Umbilical cord (tissue), 2 donors: Measurements from ENCODE around the gene UST. TPM values are rescaled to one million over a fixed set of nuclear protein-coding genes. Genes with fewer than 3 reads are reported as not detected.
"Not testable (repeated sequence)": the region's sequence is repeated elsewhere in the genome, so short reads cannot be mapped to it uniquely, and the experiment has no call there.

Experiments used
- DNase-seq: peaks from one replicate; pipeline ENCODE4 v3.0.0-alpha.2; 2015; ENCODE audit warnings: low spot score
- total RNA-seq: library from RNA; depleted of rRNA; stranded (reverse); fragments of >200 nt; gene quantifications from one replicate; pipeline ENCODE4 v1.2.3, GENCODE V29; 2014; ENCODE audit warnings: low replicate concordance; ENCODE audit not compliant: insufficient read depth

The UST gene
- total RNA-seq, 1 donor from 2014 or later: 39.7 TPM

DNA sequence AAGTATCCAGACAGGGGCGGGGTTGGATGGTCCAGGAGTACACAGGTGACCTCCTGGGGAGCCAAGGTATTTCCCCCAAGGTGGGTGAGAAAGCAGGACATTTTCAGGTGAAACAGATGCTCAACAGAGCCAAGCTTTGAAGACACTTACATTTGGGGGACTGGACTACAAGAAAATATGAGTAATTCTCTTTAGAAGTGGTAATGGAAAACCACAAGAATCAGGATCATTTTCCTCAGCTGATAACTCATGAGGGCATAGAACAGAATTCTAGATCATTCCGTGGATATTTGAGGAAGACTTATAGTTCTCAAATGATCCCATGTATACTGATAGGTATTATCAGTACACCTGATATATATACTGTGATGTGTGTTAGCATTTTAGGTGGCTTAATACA lies 89.9 kb downstream of the UST start:
- no peak for DNase-seq

DNA sequence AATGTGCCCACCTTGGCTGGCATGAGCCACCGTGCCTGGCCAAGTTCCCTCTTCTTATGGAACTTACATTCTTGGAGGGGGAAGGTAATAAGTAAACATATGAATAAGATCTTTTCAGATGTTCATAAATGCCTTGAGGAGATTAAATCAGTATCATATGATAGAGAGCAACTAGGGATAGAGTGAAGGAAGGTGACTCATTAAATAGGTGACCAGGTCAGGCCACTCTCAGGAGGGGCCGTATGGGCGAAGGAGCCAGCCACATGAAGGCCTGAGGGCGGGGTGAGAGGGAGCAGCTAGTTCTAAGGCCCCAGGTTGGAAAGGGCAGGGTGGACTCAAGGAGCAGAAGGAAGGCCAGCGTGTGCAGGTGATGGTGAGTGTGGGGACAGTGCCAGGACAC lies 91.1 kb downstream of the UST start:
- DNase-seq: no peak

DNA sequence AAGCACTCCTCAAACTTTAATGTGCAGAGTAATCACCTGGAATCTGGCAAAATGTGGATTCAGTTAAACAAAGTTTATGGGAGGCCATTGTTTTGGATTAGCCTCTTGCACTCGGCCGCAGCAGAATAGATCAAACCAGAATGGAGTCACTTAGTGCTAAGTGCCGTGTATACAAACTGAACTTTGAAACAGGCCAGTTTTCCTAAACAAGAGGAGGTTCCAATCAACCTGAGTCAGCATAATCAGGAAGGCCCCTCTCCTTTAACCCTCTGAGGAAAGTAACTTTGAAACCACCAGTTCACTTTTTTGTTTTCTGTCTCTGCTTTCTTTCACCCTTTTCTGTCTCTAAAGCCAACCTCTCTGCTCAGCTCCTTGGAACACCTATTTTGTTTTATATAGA lies 92.2 kb downstream of the UST start:
- no peak for DNase-seq

DNA sequence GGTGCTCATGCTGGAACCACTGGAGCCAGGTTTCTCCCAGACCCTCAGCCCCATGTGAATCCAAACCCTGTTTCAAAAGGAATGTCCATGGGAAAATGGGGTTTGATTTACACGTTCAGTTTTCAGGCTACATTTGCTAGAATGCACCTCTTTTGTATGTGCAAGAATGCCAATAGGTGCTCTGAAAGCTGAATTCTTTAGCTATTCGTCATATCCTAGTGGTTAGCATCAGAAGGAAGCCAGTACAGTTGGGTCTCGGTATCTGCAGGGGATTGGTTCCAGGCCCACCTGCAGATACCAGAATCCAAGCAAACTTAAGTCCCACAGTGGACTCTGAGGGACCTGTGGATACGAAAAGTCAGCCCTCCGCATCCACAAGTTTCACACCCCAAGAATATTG lies 93.4 kb downstream of the UST start:
- no peak for DNase-seq

DNA sequence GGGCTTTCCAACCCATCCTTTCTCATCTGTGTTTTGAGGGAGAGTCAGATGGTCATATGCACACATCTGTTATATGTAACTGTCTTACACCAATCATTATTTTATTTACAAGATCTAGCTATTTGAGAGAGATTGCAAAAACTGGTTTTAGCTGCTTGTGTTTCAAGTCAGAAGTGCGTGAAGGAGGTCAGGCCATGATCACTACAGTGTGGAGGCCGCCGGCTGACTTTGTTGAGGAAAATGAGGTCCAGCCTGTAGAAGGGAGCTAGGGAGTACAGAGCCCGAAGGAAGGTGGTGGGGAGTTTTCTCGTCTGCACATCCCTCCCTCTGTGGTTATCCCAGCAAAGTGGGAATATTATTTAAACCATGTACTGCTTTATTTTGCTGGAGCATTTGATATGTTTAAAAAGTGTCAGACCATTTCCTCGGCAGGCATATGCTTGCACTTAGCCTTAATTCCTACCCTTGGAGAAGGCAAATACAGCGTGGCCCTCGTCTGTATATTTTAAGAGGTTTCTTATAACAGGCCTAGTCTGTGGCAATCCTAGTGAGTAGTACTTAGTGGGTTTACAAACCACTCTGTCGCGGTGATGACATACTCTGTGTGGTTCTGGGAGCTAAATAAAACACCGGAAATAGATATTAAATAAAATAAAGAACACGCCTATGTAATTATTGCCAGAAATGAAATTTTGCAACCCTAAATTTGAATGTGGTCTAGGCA lies 95.6 kb downstream of the UST start:
- DNase-seq: no peak

DNA sequence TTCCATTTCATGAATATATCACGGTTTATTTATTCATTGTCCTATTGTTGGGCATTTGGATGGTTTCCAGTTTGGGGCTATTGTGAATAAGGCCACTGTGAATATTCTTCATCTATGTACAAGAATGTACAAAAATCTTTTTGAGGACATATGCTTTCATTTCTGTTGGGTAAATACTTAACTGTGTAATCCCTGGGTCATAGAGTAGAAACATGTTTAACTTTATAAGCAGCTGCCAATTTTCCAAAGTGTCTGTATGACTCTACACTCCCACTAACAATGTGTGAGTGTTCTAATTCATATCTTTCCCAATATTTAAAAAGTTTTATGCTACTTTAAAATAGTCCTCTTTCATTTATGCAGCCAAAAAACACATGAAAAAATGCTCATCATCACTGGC lies 98.6 kb downstream of the UST start:
- DNase-seq: no peak

DNA sequence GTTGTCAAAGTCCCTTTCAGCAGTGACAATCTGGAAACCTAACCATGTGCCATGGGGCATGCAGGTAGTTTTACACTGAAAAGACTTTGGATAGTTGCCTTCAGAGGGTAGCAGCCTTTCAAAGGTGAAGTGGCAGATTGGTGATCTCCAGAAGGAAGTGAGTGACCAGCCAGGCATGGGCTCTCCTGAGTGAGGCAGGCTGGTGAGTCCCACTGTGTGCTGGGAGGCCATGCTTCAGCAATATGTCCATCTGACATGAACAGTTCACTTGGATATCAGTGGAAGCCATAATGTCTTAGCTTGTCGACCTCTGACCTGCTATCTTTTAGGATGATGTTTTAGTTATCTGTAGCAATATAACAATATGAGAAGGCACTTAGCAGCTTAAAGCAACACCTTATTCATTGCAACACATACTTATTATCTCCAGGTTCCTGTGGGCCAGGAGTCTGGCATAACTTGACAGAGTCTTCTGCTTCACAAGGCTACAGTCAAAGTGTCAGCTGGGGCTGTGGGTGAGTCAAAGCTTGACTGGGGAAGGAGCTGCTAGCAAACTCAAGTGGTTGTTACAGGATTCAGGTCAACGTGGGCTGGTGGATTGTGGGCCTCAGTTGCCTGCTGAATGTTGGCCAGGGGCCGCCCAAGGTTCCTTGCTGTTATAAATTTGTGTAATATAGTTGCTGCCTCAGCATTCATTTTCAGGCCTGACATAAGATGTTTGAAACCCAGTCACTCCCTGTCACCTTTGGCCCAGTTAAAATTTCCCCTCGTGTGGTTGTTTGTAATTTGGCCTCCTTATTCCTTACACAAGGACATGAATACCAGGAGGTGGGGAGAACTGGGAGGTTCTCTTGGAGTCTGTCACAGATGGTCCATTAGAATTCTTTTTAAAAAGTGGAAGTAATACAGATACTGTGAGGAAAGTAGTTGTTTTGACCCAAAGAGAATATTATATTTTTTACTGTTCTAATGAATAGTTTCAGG lies 100.2 kb downstream of the UST start:
- DNase-seq: no peak

DNA sequence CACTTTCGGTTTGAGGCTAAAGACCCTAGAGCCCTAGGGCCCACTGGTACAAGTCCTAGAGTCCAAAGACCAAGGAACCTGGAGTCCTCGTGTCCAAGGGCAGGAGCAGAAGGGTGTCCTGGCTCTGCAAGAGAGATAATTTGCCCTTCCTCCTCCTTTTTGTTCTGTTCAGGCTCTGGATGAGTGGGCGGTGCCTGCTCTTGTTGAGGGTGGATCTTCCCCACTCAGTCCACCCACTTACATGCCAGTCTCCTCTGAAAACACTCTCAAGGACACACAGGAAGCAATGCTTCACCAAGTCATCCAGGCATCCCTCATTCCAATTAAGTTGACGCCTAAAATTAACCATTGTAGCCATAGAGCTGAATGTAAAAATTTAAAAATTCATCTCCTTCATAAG lies 102.1 kb downstream of the UST start:
- no peak for DNase-seq

DNA sequence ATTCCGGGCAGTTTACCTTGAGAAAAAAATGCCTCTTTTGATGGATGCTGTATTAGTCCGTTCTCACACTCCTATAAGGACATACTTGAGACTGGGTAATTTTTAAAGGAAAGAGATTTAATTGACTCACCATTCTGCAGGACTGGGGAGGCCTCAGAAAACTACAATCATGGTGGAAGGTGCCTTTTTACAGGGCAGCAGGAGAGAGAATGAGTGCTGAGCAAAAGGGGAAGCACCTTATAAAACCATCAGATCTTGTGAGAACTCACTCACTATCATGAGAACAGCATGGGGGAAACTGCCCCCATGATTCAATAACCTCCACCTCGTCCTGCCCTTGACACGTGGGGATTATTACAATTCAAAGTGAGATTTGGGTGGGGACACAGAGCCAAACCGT lies 102.6 kb downstream of the UST start:
- DNase-seq: not testable (repeated sequence)

DNA sequence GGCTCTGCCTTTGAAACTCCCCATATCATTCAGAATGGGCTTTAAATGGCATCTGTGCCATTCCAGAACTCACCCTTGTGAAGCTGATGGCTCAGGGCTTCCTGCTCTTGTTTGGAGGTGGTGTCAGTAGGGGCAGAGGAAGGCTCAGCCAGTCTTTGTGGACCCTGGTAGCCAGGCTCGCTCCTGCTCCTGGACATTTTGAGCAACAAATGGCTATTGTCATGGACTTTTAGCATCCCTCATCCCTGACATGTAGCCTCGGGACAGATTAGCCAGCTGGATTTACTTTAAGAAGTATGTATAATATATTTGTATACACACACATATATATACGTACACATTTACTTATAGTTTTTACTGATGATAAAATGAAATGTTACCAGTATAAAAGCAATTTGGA lies 104.1 kb downstream of the UST start:
- no peak for DNase-seq

DNA sequence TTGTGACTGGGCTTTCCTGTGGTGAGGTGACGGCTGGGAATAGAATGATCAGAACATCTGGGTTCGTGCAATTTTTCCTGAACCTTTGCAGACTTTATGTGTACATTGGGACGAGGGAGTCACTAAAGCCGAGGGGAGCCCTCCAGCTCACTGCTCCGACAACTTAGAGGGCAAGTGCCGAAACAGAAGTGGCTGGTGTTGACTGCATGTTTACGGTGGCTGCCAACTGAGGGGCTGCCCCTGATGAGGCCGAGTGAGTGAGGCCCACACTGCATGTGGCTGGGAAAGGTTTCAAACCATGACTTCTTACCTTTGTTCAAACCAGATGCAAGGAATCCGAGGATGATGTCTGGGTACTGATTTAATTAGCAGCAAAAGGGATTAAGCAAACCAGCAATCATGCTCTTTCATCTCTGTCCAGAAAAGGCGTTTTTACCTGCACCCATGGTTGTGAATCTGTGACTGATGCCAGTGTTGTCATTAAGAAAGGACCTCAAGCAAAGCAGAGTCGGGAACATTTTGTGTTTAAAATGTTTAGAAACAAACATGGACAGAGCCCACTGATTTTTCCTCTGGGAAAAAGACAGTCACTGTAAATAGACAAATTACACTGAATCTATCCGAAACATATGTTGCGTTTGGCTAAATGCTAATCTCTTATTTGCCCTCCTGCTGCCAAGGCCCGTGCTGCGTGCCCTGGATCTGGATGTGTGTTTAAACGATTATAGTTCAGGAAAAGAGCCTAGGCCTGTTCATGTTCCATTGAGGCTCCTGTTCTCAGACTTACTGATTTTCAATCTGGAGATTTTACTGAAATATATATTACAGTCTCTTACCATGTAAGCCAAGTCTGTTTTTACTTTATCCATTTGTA lies 105.1 kb downstream of the UST start:
- DNase-seq: no peak

DNA sequence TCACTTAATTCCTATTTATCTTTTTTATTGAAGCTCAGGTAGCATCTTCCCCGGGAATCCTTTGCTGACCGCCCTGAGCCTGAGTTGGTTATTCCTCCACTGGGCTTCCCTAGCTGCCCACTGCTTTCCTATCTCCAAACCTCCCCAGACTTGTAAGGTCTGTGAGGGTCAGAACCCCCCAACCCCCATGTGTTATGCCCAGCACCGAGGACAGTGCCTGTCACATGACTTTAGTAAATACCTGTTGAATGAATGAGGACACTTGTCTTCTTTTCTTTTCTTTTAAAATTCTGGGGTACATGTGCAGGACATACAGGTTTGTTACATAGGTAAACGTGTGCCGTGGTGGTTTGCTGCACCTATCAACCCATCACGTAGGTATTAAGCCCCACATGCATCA lies 105.9 kb downstream of the UST start:
- DNase-seq: no peak

DNA sequence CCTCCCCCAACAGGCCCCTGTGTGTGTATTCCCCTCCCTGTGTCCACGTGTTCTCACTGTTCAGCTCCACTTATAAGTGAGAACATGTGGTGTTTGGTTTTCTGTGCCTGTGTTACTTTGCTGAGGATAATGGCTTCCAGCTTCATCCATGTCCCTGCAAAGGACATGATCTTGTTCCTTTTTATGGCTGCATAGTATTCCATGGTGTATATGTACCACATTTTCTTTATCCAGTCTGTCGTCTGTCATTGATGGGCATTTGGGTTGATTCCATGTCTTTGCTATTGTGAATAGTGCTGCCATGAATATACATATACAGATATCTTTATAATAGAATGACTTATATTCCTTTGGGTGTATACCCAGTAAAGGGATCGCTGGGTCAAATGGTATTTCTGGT lies 106.3 kb downstream of the UST start:
- not testable (repeated sequence) for DNase-seq

DNA sequence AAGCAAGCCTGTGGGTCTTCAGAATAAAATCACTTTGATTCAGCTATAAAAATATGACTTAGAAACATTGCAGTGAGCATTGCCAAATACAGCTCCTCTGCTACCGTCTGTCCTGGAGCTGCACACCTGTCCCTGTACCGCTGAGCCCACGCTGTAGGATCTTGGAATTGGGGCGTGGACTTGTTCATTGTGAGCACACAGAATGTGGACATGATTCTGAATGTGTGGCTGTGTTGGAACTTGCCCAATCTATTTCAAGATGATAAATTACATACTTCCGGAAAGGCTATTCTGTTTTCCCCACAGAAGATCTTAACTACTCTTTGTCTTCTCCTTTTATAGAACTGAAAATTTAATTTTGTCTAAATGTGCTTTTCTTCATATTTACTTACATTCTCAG lies 107.3 kb downstream of the UST start:
- DNase-seq: peak; percentile 62

DNA sequence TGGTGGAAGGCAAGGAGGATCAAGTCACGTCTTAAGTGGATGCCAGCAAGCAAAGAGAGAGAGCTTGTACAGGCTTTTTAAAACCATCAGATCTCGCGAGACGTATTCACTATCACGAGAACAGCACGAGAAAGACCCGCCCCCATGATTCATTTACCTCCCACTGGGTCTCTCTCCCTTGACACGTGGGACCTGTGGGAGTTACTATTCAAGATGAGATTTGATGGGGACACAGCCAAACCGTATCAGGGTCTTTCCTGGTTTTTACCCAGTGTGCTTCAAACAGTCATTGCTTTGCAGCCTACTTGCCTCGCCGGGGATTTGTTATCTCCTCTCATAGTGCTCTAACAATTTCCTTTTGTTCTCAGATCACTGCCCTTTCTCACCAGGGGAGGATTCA lies 108.2 kb downstream of the UST start:
- no peak for DNase-seq

DNA sequence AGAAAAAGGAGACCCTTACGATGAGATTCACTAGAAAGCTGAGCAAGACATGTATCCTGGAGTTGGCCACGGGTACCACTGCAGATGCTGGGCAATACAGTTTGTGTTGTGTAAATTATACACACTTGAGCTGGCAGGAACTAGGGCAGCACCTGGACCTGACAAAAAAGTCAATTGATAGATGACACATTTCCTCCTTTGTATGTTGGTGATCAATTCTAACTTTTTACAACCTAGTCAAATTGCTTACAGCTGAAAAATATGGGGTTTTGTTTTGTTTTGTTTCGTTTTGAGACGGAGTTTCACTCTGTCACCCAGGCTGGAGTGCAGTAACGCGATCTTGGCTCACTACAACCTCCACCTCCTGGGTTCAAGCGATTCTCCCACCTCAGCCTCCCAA lies 108.9 kb downstream of the UST start:
- DNase-seq: no peak

DNA sequence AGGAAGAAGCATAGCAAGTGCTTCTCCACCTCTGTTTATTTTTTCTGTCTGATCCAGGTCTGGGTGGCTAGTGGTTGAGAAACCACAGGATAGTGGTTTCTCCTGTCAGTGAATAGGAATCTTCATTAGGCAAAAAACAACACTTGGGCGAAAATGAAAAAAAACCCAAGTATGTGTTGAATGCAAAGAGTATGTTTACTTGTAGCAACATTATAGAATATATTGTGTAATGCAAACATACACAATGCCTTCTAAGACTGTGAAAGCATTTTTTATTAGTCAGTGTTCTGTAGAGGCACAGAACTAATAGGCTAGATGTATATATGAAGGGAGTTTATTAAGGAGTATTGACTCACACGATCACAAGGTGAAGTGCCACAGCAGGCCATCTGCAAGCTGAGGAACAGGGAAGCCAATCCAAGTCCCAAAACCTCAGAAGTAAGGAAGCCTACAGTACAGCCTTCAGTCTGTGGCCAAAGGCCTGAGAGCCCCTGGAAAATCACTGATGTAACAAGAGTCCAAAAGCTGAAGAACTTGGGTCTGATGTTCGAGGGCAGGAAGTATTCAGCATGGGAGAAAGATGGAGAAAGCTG lies 111.1 kb downstream of the UST start:
- no peak for DNase-seq

DNA sequence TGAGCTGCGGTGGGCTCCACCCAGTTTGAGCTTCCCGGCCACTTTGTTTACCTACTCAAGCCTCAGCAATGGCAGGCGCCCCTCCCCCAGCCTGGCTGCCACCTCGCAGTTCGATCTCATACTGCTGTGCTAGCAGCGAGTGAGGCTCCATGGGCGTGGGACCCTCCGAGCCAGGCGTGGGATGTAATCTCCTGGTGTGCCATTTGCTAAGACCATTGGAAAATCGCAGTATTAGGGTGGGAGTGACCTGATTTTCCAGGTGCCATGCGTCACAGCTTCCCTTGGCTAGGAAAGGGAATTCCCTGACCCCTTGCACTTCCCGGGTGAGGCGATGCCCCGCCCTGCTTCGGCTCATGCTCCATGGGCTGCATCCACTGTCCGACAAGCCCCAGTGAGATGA lies 117.3 kb downstream of the UST start:
- not testable (repeated sequence) for DNase-seq

DNA sequence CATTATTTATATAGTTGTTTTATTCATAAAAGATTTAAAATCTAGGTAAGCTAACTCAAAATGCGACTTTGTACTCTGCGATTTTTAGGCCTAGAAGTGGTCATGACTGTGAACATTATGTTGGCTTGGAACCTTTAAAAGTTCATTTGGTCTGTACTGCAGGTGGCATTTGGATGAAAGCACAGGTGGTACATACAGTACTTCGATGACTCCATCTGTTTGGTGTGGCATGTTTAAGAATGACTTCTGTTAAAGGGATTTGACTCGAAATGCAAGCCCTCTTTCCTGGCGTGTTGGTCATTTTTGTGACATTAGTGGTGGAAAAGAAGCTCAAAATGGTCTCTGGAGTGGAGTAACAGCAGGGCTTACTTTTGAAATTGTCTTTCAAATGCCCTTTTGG lies 118.1 kb downstream of the UST start:
- no peak for DNase-seq

DNA sequence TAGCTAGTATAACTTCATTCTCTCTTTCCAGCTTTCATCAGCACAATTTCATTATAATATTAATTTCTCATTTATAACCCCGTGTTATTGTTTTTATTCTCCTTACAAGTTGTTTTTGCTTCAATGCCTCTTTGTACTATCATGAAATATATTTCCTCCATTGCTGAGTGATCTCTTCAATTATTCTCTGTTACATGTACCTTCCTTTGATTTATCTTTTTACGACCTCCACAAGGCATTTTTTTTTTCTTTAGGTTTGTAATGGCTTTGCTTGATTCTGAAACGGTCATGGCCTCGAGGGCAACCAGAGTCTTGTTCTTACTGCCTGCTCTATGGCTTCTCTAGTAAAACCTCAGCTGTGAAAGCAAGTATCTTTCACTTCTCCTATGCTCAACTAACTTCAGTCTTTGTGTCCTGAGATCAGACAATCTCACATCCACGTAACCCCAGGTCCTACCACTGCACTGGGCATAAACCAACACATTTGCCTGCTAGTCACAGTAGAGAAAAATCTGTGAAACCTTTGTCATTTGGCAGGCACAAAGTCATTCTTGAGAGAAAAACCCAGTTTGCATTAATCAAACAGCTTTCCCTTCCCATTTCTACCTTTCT lies 119.9 kb downstream of the UST start:
- no peak for DNase-seq

DNA sequence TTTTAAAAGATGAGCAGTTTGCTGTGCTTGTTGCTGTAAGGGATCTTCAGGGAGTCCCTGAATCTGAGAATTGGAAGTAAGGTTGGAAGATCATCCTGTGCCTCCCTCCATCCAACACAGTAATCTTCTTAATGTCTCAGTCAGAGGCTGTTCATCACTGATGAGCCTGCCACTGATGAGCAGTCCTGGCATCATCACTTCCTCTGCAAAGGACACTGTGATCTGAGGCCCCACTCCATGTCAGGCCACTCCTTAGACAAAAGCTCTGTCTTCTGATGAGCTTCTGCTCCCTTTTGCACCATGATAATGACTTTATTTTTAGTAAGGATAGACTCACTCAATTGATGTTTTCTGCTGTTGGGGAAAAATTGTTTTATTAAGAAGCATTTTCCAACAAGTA lies 121.0 kb downstream of the UST start:
- no peak for DNase-seq
